SKM-1 treated with dmso at 0.1 percent for 144 hours (cell line): ENCODE measurements around the gene RRAGD.

Experiments
- DNase-seq: peaks from one replicate; lab custom pipeline; 2025; ENCODE audit not compliant: unreplicated experiment; lab: John Stamatoyannopoulos, UW

RRAGD gene

GRCh38 chr6:89412071-89413005 lies at the start of gene RRAGD:
TSS of gene RRAGD (minus strand) at chr6:89412273. CDS start at chr6:89411993, 280 bp downstream.
- DNase-seq = peak; percentile 85

DNA sequence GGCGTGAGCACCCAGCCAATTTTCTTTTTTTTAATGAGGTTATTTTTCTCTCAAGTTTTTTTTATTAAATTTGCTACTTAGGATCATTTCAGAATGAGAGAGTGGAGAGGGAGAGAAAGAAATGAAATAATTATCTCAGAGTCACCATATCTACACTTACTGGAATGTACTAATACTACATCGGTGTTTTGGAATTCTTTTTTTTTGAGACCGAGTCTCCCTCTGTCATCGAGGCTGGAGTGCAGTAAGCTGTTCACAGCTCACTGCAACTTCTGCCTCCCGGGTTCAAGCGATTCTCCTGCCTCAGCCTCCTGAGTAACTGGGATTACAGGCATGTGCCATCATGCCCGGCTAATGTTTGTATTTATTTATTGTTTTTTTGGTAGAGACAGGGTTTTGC lies 48.6 kb upstream of the RRAGD start:
- no peak for DNase-seq

GRCh38 chr6:89459501-89459900 lies 47.4 kb upstream of the RRAGD start:
- no peak for DNase-seq

- no peak for DNase-seq
Observed at GRCh38 chr6:89458704-89459103, 46.6 kb upstream of the RRAGD start.

DNA sequence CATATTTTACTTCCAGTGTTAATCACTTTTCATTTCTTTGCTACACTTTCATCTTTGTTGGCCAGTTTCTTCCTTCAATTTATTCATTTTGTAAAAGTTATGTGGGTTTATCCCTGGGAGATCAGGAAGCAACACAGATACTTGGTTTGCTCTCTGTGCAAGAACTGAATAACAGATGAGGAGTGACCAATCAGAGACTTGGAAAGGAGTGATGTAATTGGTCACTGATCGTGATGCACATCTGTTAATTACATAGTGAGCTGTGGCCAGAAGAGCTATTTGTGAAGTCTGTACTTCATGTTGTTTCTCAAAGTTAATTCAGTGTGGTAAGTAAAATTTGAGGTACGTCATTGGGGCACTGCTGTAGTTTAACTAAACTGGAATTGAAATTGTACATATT lies 42.2 kb upstream of the RRAGD start:
- no peak for DNase-seq

GRCh38 chr6:89452281-89452680 lies 40.2 kb upstream of the RRAGD start:
- no peak for DNase-seq

- DNase-seq = no peak
Observed at GRCh38 chr6:89449193-89449592, 37.1 kb upstream of the RRAGD start.

DNA sequence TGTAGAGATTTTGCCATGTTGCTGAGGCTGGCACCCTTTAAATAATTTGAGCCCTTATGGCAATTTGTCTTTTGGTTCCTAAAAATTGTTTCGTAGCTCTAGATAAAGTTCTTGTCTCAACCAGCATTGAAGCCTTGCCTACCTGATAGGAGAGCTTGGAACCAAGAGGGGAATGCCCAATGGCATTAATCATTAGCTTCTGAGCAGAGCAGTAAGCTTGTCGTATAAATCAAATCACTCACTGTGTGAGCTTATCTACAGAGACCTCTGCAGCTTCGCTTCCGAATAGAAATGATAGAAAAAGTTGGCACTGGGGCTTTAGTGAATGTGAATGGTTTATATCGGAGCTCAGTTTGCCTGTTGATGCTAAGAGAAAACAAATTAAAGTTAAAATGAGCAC lies 31.6 kb upstream of the RRAGD start:
- DNase-seq = no peak

GRCh38 chr6:89440200-89440599 lies 28.1 kb upstream of the RRAGD start:
- no peak for DNase-seq

GRCh38 chr6:89439014-89439413 lies 26.9 kb upstream of the RRAGD start:
- DNase-seq = no peak

DNA sequence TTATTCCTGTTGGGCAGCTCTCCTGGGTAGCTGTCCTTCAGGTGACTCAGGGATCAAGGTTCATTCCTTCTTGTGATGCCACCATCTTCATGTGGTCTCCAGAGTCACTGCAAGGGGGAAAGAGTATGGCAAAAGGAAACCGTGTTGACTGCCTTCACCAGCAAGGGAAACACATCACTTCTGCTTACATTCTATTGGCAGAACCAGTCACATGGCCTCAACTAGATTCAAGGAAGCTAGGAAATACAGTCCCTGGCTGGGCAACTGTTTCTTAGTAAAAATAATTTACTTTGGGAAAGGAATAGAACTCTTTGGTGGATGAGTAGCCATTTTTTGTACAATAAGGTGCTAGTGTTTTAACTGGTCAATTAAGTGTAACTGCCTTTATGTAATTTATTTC lies 26.2 kb upstream of the RRAGD start:
- DNase-seq = no peak

- DNase-seq = no peak
Observed at GRCh38 chr6:89436226-89436625, 24.2 kb upstream of the RRAGD start.

DNA sequence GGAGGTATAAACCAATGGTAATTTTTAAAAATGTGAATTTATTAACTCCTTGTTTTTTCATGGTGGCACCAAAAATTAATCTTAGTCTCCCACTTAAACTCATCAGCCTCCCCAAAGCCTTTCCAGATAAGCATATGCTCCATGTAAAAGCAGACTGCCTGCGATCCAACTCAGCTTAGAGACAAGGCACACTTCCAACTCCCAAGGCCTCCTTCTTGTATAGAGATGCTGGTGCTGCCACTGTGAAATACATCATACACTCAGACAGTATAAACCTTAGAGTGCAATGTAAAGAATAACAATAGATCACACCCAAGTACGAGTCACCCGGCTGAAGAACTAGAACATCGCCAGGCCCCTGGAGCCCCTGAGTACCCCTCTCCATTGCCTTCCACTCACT lies 22.9 kb upstream of the RRAGD start:
- no peak for DNase-seq

DNA sequence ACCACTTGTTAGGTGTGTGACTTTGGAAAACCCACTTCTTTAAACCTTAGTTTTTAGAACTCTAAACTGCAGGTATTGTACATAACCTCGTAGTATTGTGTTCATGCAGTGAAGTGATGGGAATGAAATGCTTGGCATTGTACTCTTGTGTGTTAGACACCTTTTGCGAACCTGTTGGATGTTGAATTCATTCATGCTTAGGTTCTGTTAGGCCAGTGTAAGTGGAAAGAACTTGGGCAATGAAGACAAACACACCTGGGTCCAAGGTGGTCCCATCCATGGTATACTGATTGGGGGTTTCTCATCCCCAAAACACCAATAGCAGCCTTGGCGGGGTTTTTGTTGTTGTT lies 22.1 kb upstream of the RRAGD start:
- DNase-seq = no peak

DNA sequence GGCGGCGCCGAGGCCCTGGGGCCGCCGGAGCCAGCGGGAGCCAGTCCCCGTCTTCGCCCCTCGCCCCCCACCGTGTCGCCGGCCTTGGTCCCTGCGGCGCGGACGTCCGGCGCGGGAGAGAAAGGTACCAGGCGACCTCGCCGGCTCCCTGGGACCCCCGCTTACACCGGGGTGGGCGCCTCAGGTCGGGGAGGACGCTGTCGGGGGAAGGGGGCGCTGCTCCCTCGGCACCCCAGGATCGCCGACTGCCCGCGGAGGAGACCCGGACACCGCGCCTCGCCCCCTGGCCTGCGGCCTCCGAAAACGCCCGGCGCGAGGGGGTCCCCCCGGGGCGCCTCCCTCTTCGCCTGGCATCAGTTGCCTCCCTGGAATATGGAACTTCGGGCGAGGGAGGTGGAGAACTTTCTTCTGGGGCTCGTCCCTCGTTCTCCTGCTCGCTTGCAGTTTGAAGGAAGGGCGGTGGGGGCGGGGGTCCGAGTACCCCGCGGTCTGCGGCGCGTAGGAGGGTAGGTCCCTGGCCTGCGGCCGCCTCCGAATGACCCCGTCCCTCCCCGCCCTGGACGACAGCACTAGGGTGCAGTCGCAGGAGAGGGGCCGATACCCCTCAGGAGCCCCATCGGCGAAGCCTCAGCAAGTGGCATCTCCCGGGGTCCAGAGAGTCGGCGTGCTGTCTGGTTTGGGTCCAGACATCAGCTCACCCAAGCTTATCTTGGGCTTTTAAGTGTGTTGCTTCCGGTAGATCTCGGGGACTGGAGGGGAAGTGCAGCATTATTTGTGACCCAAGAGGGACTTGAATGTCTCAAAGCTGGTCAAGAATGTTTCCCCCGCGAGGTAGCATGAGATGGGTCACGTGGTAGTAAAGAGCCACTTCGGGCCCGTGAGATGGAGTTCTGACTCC lies 21.4 kb upstream of the RRAGD start:
- peak; percentile 47 for DNase-seq

DNA sequence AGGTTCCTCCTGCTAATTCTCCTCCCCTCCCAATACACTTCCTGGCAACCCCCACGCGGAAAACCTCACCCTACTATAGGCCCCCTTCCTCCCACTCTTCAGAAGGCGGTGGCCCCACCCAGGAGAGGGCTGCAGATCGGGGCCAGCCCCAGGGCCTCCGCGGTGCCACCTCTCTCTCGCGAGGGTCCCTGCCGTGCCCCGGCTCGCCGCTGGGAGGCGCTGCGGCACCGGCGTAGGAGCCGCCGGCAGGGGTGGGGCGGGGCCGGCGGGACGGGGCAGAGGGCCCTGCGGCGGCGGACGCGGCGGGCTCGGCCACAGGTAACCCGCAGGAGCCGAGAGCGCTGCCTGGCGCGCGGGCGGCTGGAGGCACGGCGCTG lies 20.8 kb upstream of the RRAGD start, which contains the start of gene ANKRD6:
ANKRD6 (plus strand) TSS at position 278 of the 377 bp plus-strand sequence. CDS start 133,825 bp downstream, outside the sequence.
- peak; percentile 54 for DNase-seq

DNA sequence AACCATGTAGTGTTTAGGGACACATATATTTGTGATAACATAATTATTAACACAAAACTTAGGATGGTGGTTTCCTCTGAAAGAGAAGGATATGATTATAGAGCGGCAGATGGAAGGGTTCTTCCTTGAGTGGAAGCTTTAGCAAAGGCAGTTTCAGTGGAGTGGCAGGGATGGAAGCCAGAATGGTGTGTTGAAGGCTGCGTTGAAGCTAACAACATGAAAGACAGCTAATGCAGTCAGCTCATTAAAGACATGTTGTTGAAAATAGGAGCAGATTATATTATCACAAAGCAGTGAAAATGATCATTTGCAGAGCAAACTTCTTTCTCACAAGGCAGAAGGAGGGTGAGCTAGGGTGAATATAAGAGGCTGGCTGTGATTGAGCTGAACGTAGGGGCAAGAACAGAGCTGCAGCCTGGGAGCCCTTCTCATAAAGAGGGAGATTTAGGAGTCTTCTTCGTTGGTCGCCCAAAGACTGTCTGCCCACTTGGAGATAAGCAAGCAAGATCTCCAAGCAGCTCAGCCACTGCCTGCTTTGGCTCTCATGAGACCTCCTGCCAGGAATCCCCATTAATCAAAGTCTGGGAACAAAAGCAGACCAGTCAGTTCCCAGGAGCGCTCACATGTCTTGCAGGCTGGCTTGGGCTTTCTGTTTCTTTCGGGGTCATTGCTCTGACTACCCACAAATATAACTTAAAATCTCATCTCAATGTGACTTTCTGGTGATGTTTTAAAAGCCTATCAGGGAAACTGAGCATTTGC lies 18.3 kb upstream of the RRAGD start:
- DNase-seq = no peak

- no peak for DNase-seq
Observed at GRCh38 chr6:89416796-89417195, 4.7 kb upstream of the RRAGD start.

GRCh38 chr6:89415185-89415584 lies 3.1 kb upstream of the RRAGD start:
- no peak for DNase-seq

DNA sequence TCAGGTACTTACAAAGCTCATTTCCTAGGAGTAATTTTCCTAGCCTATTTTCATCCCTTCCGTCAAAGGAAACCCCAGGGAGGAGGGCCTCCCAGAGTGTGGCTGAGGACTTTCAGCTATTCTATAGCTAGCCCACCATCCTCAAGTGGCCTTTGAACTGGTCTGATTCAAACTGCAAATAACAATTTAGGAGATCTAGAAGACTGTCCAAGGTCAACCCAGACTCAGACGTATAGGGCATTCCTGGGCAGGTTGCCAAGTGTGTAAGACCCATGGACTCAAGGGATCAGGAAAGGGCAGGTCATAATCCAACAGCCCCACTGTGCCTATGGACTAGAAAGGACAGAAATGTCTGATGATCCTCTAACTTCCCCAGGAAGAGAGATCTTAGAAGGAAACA lies 2.1 kb upstream of the RRAGD start:
- DNase-seq = no peak

DNA sequence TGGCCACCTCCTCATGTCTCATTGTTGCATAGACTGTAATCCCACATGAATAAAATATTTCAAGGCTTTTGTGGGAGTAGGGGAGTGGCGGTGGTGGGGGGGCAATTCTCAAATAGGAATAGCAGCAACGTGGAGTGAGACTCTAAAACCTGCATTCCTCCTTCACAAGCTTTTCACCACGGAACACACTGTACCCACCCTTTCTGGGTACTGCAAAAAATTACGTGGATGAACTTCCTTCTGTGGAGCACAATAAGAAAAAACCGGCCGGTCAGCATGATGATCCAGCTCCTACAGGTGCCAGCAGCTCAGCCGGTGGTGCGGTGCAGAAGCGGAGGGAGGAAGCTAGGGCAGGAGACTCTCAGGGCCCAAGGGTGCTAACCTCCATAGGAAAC lies 930 bp upstream of the RRAGD start:
- no peak for DNase-seq
